GM18861 (cell line): ENCODE data around the gene GRIK5.

Experiments used
- ATAC-seq: cut with Tn5 transposase; IDR thresholded peaks from one replicate; pipeline ENCODE4 v1.9.1; 2021; ENCODE audit not compliant: unreplicated experiment

The GRIK5 gene

DNA sequence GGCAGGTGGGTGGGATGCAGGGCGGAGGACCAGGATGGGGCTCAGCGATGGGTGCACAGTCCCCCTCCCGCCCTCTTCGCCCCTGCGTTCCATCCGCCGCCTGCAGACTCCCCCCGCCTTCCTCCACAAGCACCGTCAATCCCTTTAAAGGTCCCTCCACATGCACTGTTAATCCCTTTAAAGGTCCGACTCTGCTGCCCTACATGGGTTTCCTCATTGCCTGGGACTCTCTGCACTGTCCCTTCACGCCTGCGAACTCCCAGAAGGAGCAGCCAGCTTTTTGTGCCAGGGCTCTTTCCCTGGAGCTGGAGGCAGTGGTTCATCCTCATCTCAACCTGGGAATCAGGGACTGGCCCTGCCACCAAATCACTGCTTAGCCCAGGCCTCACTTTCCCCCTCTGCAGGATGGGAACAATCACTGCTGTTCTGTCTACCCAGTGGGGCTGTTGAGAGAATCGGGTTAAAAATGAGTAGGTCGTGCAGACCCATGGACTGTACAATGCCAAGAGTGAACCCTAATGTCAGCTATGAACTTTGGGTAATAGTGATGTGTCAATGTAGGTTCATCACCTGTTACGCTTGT is 26.3 kb upstream of the GRIK5 start:
- ATAC-seq: no peak

DNA sequence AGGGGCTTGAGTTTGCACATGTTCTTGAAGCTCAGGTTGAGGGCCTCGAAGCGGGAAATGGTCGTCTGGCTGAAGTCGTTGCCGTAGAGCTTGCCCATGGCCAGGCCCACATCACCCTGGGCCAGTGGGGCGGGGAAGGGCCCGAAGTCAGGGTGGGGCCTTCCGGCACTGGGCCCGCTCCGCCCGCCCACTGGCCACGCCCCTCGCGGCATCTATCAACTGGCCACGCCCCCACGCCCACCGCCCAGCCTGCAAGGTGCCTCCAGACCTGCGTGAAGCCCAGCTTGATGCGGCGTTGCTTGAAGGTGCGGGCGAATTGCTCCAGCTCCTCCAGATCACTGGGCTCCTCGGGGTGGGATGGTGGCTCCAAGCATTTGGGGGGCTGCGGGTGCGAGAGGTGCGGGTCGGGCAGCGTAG is 25.8 kb upstream of the GRIK5 start:
- no peak for ATAC-seq

DNA sequence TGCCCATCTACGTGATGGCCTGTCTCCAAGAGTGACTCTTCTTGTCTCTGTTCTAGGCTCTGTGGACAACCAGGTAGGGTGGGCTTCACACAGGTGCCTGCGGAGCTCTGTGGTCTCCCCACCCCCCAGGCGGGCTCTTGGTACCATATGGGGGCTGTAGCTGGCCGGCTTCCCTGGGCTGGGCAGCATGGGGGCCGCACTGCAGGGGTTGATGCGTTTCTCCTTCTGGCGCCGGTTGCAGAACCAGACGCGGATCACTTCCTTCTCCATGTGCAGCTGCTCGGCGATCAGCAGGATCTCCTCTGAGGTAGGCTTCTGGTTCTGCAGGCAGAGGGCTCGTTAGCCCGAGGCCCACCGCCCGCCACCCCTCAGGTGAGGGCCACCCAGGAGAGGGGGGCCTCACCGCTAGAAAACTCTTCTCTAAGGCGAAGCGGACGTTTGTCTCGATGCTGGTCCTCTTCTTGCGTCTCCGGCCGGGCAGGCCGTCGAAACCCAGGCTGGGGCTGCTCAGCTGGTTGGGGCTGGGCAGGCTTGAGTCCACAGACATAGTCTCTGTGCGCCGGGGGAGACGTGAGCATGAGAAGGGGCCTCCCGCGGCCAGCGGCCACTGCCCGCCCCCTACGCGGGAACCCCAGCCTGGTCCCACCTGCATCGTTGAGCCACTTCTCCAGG is 25.3 kb upstream of the GRIK5 start:
- ATAC-seq: no peak

DNA sequence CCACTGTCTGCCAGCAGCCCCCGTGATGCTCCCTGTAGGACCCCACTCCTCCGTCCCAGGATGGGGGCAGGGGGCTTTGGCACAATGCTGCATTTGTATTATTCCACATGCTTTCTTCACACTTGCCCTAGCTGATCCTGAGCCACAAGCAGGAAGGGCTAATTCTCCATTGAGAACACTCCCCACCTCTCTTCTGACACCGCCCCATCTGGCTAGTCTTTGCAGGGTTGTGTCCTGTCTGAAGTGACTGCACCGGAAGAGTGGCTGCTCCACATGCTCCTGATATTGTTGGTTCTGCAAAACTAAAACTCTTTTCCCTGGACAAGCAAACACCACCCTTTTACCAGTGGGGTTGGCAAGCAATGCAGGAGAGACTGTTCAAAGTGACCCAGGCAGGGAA is 23.9 kb upstream of the GRIK5 start:
- no peak for ATAC-seq

DNA sequence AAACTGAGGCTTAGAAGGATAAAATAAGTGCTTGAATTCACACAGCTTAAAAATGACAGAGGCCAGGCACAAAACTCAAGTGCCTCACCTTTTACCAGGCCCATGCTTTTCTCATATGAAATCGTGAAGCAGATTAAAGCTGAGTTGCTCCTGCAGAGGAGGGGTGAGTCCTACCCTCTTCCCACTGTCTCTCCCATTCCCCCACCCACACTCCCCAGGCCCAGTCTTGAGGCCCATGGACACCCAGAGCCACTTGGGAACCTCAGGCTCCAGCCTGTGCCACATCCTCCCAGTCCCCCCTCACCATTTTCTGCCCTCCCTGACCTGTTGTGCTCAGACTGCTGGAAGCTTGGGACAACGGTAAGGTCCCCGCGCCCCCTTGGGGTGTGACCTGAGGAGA is 23.5 kb upstream of the GRIK5 start:
- no peak for ATAC-seq

DNA sequence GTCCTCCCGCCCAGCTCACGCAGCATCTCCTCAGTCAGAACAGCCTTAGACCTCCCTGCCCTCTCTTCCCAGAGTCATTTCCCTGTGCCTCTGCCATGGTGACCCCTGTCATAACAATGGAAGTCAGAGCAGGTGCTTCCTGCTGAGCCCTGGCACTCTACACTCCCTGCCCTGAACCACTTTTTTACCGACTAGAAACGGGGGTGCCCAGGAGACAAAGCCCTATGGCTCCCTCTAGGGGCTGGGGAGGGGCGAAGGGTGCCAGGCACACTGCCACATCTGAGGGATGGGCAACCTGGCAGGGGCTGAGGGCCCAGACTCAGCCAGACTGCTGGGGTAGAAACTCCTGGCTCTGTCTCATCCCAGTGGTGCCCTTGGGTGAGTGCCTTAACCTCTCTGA is 22.3 kb upstream of the GRIK5 start:
- no peak for ATAC-seq

DNA sequence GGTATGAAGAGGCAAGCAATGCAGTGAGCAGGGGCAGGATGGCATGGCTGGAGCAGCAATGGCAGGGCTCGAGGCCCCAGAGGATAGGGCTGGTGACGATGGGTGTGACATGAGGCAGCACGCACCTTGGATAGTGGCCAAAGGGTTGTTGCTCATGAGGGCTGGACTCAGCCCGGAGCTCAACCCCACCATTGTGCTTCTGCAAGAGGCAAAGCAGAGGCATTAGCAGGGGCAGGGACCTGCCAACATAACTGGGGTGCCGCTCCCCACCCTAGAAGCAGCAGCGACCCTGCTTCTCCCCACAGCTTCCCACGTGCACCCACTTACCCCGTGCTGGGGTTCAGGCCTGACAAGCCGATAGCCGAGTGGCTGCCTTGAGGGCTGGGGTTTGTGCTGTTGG is 21.7 kb upstream of the GRIK5 start:
- no peak for ATAC-seq

DNA sequence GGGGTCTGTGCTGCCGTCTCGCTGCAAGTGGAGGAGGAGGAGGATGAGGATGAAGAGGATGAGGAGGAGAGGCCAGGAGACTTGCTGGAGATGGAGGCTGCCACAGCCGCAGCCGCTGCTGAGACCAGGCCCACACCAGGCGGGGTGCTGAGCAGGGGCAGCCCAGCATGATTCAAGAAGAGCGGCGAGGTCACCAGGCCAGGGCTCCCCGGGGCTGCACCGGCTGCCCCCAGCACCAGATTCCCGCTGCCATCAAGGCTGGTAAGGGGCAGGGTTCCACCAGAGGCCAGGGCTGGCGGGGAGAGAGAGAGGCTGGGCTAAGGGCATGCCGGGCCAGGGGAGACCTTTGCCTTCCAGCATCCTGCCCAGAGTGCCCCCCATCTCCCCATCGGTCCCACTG is 21.3 kb upstream of the GRIK5 start:
- no peak for ATAC-seq

DNA sequence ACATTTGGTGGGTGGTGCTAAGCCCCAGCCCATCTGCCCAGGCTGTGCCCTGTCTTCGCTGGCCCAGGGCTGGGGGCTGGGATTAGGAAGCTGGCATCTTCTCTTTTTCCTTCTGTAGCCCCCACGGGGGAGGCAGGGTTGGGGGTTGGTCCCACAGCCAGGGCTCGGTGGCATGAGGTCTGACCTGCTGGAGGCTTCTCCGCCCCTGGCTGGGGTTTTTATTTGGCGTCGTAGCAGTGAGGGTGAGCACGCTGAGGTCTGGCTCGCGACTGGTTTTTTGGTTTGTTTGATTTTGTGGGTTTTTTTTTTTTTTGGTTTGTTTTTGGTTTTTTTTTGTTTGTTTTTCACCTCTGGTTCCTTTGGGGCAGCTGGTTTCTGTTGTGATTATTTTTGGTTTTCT is 20.7 kb upstream of the GRIK5 start:
- ATAC-seq: no peak

DNA sequence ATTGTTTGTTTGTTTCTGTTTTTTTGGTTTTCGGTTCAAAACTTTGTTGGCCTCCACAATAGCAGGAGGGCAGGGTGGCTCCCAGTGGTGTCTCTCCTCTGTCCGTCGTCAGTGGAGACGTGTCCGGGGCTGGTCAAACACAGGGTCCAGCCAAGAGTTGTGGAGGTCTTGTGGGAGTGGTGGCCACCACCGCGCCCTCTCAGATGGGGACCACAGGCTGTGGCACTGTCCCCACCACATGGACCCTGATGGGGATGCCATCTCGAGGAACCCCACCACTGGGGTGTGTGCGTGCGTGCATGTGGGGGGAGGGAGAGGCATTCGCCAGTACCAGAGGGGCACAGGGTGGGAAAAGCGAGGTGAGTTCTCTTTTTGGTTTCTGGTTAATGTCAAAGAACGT is 19.8 kb upstream of the GRIK5 start:
- ATAC-seq: no peak

DNA sequence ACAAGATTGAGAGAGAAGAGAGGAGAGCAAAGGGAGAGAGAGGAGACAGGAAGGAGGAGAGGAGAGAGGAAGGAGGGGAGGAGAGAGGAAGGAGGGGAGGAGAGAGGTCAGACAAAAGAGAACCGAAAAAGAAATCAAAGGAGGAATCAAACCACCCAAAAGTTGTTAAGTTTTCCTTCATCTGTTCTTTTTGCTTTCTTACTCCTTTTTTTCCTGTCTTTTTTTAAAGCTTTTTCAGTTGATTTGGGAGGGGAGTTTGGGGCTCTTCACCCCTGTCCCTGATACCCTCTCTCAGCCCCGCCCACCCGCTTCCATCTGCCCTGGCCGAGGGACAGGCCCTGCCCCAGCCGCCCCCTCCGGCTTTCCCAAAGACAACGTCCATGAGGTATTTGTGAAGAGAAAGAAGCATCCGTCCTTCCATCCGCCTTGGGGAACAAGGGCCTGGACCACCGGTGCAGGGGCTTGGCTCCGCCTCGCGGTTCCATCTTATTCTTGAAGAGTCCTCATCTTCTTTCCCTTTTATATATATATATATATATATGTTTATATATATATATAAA is 19.3 kb upstream of the GRIK5 start:
- ATAC-seq: no peak

DNA sequence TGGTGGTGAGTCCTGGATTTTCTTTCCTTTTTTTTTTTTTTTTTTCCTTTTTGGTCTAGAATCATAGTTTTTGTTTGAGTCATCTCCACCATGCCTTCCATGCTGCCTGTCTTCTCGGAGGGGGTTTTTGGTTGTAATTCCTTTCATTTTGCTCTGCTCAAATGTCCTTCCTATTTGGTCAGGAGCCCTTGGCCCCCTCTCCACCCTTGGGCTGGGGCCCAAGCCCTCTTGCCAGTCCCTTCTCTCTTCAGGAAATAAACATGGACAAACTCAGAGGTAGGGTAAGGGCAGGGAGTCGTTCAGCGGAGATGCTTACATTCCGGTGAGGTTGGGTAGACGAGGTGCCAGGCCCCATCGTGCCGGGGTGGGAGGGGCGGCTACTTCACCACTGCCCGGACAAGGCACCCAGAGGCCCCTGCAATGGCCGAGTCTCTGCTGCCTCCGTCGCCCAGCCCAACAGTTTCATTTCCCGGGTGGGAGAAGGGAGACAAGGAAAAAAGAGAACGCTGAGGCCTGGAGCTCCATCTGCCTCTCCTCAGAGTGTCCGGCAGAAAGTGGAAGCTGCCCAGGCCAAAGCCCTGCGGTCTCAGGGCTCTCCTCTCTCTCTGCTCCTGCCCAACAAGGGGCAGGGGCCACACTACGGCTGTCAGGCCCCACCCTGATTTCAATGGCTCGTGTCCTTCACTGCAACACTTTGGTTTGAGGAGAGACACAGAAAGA is 18.6 kb upstream of the GRIK5 start:
- ATAC-seq: no peak

DNA sequence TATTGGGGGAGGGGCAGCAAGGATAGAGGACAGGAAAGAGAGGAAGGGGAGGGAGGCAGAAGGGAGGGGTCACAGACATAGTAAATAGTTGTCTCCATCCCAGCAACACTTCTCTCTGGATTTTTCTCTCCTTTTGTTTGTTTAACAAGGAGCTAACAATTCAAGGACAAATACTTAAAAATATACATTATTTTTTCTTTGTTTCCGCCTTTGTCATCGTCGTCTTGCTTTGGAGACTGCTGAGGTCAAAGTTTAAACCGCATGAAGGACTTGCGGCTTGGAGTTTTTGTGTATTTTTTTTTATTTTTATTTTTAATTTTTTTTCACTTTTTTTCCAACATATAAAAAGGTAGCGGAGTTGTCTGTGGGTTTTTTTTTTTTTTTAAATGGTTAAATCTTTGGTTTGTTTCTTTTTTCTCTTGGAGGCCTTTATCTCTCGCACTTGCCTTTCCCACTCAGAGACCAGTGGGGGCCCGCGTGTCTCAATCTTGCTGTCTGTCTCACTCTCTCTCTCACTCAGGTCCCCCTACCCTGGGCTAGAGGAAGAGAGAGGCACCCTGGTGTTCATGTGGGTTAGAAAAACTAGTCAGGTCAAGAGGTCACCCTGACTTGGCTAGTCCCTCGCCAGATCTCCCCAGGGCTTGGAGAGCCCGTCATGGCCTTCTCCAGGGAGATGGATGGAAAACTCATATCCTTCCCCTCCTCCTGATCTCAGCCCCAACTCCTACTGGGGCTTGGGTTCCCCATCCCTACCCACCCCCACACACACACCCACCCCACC is 17.0 kb upstream of the GRIK5 start:
- ATAC-seq: no peak

DNA sequence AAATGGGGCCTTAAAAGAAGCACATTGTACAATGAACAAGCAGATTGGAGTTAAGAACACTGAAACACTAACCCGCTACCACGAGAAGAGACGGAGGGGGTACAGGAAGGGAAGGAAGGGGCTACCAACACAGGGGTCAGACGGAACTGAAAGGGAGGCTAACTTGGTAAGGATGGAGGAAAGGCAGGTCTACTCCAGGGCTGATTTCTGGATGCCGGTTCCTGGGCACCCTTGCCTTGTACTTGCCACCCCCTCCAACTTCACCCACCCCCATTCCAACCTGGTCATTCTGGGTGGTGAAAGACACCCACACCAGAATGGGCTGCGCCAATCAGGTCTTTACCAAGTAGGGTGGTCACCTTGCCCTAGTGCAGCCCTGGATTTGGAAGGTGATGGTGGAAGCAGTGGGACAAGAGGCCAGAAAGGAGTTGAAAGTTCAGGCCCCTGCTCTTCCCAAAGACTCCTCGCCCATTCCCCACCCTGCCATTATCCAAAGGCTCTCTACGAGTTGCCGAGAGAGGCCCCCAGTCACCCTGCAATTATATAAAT is 16.3 kb upstream of the GRIK5 start:
- ATAC-seq: no peak

DNA sequence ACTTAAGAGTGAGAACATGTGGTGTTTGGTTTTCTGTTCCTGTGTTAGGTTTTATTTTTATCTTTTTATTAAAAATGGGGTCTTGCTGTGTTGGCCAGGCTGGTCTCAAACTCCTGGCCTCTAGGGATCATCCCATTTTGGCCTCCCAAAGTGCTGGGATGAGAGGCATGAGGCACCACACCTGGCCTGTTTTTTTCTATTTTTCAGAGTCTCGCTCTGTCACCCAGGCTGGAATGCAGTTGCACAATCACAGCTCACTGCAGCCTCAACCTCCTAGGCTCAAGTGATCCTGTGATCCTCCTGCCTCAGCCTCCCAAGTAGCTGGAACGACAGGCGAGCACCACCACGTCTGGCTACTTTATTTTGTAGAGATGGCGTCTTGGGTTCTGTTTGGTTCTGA is 13.5 kb upstream of the GRIK5 start:
- no peak for ATAC-seq

DNA sequence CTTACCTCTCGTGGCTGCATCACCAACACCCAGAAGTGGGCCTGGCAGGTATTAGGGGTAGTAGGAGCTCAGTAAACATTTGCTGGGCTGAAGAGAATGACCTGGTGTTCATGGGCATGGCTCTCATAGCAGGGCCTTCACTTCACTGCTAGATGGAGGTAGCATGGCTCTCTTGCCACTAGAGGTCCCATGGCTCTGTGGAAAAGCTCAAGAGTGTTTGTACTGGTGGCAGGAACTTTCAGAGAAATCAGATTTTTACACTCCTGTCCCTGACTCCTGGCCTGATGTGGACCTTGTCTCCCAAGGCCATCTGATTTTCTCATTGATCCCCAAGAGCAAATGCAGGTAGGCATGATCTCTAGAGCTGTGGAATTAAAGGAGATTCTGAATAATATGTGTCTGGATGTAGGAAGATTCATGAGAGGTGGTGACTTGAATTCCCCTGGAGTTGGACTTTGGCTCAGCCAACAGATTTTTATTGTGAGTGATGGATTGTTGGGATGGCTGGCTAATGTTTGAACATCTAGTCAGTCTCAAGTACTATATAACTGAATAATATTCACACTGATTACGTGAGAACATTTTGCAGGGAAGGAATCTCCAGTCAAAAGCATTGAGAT is 11.7 kb upstream of the GRIK5 start:
- ATAC-seq: no peak

DNA sequence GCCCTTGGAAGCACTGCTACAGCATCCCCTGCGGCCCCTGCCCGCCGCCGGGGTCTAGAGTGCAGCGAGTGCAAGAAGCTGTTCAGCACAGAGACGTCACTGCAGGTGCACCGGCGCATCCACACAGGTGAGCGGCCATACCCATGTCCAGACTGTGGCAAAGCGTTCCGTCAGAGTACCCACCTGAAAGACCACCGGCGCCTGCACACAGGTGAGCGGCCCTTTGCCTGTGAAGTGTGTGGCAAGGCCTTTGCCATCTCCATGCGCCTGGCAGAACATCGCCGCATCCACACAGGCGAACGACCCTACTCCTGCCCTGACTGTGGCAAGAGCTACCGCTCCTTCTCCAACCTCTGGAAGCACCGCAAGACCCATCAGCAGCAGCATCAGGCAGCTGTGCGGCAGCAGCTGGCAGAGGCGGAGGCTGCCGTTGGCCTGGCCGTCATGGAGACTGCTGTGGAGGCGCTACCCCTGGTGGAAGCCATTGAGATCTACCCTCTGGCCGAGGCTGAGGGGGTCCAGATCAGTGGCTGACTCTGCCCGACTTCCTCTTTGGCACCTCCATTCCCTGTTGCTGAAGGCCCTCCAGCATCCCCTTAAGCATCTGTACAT is 10.9 kb upstream of the GRIK5 start:
- ATAC-seq: no peak

DNA sequence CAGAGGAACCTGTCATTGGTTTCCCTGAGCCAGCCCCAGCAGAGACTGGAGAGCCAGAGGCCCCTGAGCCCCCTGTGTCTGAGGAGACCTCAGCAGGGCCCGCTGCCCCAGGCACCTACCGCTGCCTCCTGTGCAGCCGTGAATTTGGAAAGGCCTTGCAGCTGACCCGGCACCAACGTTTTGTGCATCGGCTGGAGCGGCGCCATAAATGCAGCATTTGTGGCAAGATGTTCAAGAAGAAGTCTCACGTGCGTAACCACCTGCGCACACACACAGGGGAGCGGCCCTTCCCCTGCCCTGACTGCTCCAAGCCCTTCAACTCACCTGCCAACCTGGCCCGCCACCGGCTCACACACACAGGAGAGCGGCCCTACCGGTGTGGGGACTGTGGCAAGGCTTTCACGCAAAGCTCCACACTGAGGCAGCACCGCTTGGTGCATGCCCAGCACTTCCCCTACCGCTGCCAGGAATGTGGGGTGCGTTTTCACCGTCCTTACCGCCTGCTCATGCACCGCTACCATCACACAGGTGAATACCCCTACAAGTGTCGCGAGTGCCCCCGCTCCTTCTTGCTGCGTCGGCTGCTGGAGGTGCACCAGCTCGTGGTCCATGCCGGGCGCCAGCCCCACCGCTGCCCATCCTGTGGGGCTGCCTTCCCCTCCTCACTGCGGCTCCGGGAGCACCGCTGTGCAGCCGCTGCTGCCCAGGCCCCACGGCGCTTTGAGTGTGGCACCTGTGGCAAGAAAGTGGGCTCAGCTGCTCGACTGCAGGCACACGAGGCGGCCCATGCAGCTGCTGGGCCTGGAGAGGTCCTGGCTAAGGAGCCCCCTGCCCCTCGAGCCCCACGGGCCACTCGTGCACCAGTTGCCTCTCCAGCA is 10.1 kb upstream of the GRIK5 start:
- ATAC-seq: no peak

DNA sequence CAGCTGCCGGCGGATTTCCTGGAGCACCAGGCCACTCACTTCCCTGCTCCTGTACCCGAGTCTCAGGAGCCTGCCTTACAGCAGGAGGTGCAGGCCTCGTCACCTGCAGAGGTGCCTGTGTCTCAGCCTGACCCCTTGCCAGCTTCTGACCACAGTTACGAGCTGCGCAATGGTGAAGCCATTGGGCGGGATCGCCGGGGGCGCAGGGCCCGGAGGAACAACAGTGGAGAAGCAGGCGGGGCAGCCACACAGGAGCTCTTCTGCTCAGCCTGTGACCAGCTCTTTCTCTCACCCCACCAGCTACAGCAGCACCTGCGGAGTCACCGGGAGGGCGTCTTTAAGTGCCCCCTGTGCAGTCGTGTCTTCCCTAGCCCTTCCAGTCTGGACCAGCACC is 9.3 kb upstream of the GRIK5 start:
- no peak for ATAC-seq
